Measurements from ENCODE around the gene KIAA1755.

- TF ChIP-seq CTCF (IDR thresholded peaks at IDR 0.05): no peak
- no peak for TF ChIP-seq POLR2A (IDR thresholded peaks at IDR 0.05)
These were observed 21.1 kb downstream of the KIAA1755 start for GRCh38 chr20:38239441-38239840.

All from breast epithelium (tissue), 3 donors.